ENCODE results near the gene ACTR3C.

The ACTR3C gene

GRCh38 chr7:150332852-150333635 is 9.7 kb upstream of the ACTR3C start:
- no peak for TF ChIP-seq CTCF (IDR thresholded peaks at IDR 0.05; ENCODE audit: unreplicated experiment in 3 of 3)
- H3K9me3 Mint-ChIP-seq, result no peaks in the 10 kb centered on the region
- no peak overlapping the region for H3K27ac Mint-ChIP-seq
- H3K27me3 Mint-ChIP-seq (ENCODE audit: low read depth), result peaks cover 11% of the 10 kb centered on the region
- H3K36me3 Mint-ChIP-seq (ENCODE audit: low read depth), result no peaks in the 10 kb centered on the region
- peaks cover 29% of the 10 kb centered on the region for H3K4me1 Mint-ChIP-seq
- H3K4me3 Mint-ChIP-seq, result no peak overlapping the region

- H3K27ac Mint-ChIP-seq, result no peak overlapping the region
- H3K4me3 Mint-ChIP-seq, result no peak overlapping the region
- H3K9me3 Mint-ChIP-seq, result no peaks in the 10 kb centered on the region
- no peaks in the 10 kb centered on the region for H3K36me3 Mint-ChIP-seq (ENCODE audit: low read depth)
- peaks cover 17% of the 10 kb centered on the region for H3K27me3 Mint-ChIP-seq (ENCODE audit: low read depth)
- H3K4me1 Mint-ChIP-seq, result peaks cover 11% of the 10 kb centered on the region
- no peak for TF ChIP-seq CTCF (IDR thresholded peaks at IDR 0.05; ENCODE audit: unreplicated experiment in 3 of 3)
Measured at GRCh38 chr7:150330211-150330885, 7.0 kb upstream of the ACTR3C start.

DNA sequence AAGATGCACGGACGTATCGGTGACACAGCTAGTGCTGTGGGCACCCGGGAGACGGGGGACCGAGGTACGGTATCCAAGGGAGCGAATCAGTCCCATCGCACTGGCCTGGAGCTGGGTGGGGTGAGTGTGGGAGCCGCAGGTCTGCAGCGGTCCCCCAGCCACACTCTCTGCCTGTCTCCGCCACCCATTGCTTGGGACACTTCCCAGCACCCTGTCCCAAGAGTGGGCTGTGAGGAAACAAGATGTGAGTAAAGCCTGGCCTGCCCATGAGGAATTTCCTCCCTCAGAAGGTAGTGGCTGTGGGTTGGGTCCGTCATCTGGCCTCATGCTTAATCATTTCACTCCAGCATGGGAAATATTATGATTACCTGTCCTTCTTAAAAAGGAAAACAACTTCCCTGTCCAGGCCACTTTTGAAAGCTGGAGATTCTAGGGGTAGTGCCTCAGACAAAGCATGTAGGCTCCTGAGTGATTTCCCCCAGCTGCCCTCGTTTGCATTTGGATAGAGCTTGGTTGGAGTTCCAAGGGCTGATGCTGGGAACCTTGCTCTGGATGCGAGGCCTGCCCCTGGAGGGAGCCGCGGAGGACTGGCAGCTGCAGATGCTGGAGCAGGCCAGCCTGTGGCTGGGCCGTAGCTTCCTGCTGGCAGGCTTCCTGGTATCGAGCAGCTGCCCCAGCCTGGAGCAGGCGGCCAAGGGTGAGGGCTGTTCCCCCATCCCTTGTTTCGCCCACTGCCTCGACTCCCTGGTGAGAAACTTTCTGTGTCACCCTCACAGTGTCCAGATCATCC is 6.2 kb upstream of the ACTR3C start:
- Mint-ChIP-seq H3K27me3 (ENCODE audit: low read depth) (peaks cover 18% of the 10 kb centered on the region), H3K27ac (peak overlapping the region in 1 of 3 experiments; percentile 34), H3K36me3 (ENCODE audit: low read depth) (no peaks in the 10 kb centered on the region), H3K9me3 (no peaks in the 10 kb centered on the region), H3K4me1 (peaks cover 12% of the 10 kb centered on the region), H3K4me3 (no peak overlapping the region)
- no peak for TF ChIP-seq CTCF (IDR thresholded peaks at IDR 0.05; ENCODE audit: unreplicated experiment in 3 of 3)

DNA sequence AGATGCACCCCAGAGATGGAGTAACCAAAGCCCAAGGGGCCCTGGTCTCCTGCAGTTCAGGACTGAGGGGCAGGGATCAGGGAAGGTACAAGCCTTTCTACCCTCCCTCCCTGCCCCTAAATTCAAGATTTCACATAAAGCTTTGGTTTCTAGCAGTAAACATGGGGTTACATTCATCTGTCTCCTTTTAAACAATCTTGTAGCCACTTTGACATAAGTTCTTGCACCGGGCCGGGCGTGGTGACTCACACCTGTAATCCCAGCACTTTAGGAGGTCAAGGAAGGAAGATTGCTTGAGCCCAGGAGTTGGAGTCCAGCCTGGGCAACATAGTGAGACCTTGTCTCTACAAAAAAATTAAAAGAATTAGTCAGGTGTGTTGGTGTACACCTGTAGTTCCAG is 4.0 kb upstream of the ACTR3C start:
- H3K4me1 Mint-ChIP-seq, result peaks cover 23% of the 10 kb centered on the region
- no peak overlapping the region for H3K4me3 Mint-ChIP-seq
- H3K27ac Mint-ChIP-seq, result peak overlapping the region in 1 of 3 experiments; percentile 5
- no peaks in the 10 kb centered on the region for H3K9me3 Mint-ChIP-seq
- peaks cover 13% of the 10 kb centered on the region for H3K27me3 Mint-ChIP-seq (ENCODE audit: low read depth)
- H3K36me3 Mint-ChIP-seq (ENCODE audit: low read depth), result no peaks in the 10 kb centered on the region
- no peak for TF ChIP-seq CTCF (IDR thresholded peaks at IDR 0.05; ENCODE audit: unreplicated experiment in 3 of 3)

DNA sequence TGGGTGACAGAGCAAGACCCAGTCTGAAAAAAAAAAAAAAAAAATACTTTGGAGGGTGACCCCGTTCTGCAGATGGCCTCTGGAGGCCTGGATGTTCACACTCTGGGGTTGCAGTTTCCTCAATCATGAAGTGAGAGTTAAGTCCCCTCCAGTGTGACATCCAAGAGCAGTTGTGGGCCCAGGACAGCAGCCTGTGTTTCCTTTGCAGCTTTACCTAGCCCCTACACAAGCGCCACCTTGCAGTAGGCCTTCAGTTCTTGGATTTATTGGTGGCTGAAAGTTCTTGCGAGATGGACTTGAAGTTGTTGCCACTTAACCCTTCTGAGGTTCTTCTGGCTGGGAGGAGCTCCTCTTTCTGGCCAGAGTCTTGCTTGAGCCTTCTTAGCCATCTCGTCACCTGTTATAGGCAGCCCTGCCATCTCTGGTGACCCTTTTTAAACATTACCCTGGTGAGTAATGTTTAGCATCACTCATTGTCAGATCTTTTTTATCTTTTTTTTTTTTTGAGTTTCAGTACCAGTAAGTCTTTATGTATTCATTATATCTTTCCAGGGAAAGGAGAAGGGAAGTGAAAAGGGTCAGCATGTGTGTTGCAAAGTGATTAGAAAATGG is 3.4 kb upstream of the ACTR3C start:
- H3K27ac Mint-ChIP-seq, result peak overlapping the region in 1 of 3 experiments; percentile 5
- no peak overlapping the region for H3K4me3 Mint-ChIP-seq
- H3K36me3 Mint-ChIP-seq (ENCODE audit: low read depth), result no peaks in the 10 kb centered on the region
- peaks cover 16% of the 10 kb centered on the region for H3K27me3 Mint-ChIP-seq (ENCODE audit: low read depth)
- TF ChIP-seq CTCF (IDR thresholded peaks at IDR 0.05; ENCODE audit: unreplicated experiment in 3 of 3), result no peak
- H3K9me3 Mint-ChIP-seq, result no peaks in the 10 kb centered on the region
- peaks cover 23% of the 10 kb centered on the region for H3K4me1 Mint-ChIP-seq
